ENCODE measurements around the gene CELF2.
"Not testable (repeated sequence)": the region's sequence is repeated elsewhere in the genome, so short reads cannot be mapped to it uniquely, and the experiment has no call there.

CELF2 gene

DNA sequence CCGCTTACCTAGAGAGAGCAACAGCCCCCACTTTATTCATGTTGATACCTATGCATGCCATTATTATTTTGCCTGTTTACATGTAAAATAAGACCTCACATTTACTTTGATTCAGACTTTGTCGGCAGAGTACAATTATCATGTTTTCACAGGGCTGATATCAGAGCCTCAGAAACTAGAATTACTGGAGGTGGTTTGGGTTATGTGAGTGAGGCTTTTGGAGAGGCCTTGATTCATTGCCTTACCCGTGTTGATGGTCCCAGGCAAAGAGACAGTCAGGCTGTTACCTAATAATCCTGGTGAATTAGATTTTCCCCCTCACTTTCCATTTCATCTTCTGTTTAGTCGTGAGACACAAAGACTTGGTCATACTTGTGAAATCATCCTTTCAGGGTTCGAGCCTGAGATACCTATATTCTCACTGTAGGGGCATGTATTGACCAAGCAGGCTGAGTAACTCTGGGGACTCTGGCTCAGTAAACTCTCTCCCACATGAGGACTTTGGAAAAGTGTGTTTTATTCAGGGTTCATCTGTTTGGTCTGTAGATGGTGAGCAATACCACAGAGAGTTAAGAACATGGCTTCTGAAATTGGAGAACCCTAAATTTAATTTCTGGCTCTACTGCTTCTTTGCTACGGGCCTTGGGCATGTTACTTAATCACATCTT lies 150.9 kb downstream of the CELF2 start:
- no peak for DNase-seq (ENCODE audit: low read depth in 1 of 2, low spot score in 1 of 2)

DNA sequence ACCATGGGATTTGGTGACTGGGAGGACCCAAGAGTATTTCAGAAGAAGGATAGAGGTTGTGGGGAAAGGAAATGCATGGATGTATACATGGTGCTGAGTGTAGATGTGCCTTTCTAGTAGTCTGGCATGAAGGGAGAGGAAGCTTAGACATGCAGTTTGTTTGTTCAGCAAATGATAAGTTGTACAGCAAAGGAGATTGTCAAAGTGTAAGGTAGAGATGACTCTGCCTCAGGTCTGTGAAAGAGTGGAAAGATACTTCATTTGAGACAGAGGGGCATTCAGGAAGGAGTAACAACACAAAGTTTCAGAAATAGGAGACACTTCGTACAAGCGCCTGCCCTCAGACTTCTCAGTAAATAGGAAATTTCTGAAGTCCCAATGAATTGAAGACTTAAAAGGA lies 152.3 kb downstream of the CELF2 start:
- DNase-seq (ENCODE audit: low read depth in 1 of 2, low spot score in 1 of 2) = no peak

DNA sequence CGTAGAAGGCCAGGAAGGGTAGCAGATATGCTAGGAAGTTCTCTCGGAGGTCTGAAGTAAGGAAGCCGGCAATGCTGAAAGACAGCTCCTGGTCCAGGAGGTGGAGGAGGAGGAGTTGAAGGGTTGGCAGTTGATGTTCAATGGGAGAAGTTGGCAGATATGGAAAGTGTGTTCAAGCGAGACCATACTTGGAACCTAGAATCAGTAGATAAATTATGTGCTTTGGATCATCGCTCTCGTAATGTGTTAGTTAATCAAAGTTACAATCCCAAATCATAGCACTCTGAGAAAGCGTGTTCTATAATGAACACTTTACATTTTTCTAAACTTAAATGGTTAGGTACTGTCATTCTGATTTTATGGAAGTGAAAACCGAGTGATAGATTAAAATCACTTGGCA lies 152.9 kb downstream of the CELF2 start:
- DNase-seq (ENCODE audit: low read depth in 1 of 2, low spot score in 1 of 2) = no peak

DNA sequence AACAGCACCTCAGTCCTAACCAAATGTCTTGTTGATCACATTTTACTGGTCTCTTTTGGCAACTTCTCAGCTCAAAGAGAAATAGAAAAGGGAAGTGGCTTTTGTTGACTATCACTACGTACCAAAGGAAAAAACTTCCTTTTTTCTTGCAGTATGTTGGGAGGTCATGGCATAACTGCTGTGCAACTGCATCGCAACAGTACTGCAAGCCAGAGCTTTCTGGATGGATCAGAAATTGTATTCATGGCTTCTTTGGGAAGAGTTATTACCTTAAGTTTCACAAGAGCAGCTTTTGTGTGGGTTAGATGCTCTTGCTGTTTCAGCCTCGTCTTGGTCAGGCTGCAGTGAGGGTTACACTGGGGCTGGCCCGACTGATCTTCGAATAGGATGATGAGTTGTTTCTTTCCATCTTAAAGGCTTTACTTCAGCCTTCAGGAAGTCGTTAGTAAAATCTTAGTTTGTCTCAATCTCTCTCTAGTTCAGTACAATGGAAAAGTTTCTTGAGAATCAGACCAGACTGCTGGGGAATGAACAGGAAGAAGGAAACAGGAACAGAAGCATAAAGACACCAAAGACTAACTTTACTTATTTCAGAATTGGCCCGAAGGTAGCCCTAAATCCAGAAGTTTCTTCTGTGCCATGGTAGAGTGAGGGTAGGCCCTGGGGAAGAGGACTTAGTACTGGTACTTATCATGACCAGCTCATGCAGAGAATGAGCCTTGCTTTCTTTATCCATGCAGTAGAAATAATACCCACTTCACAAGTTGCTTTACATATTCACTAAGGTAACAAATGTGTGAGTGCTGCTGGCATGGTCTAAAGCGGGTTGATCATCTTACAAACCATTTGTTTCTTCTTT lies 153.6 kb downstream of the CELF2 start:
- no peak for DNase-seq (ENCODE audit: low read depth in 1 of 2, low spot score in 1 of 2)

DNA sequence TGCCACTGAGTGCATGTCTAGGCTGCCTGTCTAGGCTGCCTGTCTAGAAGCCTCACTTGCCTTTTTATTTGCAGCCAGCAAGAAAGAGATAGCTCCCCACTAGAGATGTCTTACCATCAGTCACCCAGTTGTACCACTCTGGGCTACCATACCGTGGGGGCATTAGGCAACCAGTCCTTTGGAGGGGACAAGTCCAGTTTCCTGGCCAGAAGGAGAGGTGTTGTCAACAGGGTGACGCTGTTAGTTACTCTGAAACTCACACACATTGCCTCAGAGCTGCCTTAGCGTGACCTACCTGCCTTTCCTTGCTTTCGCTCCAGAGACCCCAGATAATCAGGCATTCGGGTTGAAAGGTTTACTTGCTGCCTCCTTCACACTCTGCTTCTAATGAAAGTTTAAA lies 155.4 kb downstream of the CELF2 start:
- DNase-seq (ENCODE audit: low read depth in 1 of 2, low spot score in 1 of 2) = no peak

DNA sequence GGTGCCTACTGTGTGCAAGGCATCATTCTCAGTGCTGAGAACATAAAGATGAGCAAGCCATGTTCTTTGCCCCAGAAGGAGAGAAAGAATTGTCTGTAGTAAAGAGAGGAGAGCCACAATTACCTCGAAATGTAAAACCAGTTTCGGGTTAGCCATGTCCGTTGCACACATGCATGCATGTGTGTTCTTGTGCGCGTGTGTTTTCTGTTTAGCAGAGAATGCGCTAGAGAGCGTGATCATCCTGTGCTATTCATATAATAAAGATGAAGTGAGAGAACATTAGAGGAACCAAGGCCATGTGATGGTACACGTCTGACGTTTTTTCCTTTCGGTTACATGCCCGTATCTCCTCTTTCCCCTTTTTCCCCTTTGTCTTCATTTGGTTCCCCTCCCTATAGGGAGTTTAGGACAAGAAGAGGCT lies 158.2 kb downstream of the CELF2 start:
- no peak for DNase-seq (ENCODE audit: low read depth in 1 of 2, low spot score in 1 of 2)

DNA sequence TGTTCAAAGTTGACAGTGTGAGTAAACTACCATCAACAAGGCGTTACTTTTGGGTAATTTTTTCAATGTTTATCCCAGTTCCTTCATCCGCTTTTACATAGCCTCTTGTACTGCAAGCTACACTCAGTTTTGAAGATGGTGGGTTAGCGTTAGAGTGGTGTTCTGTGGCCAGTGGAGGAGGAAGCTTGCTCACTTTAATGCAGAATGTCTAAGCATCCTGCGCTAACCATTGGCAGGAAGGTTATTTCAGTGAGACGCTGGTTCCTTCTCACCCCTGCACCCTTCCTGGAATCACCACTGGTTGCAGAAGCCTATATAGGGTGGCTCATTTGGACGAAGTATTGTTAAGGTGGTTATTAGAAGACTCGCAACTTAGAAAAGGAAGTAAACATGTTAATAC lies 159.1 kb downstream of the CELF2 start:
- DNase-seq (ENCODE audit: low read depth in 1 of 2, low spot score in 1 of 2) = no peak

DNA sequence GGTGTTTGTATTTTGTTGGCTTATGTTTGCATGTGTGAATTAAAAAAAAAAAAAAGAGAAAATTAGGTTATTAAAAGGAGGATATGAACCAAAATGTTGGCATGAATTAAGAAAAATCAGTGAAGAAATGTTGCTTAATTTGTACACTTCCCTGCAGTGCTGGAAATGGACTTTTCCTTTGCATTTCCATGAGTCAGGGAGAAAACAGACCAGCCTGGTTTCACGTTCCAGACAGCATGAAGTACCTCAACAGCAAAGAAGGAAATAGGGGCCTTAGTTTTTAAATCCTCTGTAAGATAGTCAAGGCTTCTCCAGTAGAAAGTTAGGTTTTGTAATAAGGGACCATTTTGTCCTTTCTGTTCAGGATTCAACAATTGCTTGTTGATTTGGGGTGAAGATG lies 159.7 kb downstream of the CELF2 start:
- no peak for DNase-seq (ENCODE audit: low read depth in 1 of 2, low spot score in 1 of 2)

DNA sequence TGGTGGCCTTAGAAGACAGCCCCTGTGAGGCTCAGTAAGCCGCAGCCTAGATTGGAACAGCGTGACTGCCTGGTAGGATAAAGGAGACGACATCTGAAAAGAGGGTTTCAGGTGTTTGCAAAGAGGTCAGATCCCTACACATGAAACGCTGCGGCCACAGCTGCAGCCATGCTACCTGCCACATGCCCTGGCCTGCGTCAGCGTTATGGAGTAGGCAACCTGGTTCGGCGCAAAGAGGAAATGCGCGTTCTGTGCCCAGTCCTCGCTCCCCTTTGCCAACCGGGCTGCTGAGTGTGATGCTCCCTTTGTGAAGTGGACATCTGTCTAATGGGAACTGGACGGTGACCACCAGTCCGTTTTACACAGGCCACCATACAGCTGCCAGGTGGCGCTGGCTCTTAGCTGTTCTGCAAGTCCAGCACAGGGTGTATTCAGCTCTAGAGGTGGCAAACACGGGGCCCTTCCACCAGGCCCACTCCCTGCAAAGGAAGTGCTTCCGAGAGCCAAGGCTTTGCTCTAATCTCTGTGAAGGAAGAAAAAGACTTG lies 160.3 kb downstream of the CELF2 start:
- DNase-seq (ENCODE audit: low read depth in 1 of 2, low spot score in 1 of 2) = no peak

DNA sequence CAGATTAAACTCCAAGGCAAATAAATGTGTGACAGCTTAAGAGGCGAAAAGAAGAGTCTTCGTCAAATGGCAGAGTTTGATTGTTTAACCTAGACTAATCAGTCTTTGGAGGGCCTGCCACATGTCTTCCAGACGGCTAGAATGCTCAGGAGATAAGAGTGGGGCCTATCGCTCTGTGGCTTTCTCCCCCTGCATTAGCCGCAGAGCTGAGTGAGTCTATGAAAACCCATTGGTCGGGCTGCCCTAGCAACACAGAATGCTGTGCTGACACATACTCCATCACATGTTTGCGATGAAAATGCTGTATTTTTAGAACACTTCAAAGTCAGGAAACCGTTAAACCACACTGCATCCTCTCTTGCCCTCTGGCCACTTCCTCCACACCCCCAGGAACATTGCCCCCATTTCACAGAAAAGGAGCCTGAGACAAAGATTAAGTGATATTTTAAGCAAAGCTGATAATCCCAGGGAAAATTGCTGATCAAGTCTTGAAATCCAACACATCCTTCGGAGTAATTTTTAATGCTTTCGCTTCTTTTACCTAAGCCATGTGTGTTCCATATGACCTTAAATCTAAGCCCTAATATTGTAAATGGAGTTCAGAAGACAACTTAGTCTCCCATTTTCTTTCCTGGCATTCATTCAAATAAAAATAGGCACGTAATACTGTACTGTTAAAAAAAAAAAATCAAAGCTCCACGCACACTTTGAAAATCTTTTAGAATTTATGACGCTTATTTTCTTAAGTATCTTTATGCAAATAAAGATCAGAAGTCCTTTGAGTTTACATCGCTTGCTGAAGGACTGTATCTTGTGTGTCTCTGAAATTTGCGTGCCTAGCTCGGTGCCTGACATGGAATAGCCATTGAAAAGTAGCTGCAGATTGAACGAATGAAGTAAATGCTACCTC lies 161.2 kb downstream of the CELF2 start:
- peak; percentile 45 to 75 for DNase-seq (ENCODE audit: low read depth in 1 of 2, low spot score in 1 of 2)

DNA sequence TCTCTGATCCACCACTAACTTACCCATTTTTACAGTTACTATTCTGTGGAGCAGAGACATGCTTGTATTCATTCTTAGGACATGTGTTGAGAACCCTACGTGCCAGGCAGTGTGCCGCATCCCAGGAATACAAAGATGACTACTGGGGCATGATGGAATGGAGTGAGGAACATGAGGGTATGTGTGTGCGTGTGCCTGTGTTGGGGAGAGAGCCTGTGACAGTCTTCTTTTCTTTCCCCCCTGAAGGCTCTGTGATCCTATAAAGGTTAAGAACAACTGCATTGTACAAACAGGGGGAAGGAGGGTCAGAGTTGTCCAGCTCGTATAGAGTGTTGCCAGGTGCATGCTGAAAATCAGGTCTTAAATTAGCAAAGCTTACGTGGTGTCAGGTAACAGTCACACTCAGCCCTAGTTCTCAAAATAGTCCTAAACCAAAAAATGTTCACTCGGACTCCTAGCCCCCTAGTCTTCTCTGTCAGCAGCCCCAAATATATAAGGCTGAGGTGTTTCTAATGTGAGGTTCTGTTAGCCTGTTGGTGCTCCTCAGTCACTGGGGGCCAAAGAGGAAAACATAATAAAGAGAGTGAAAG lies 161.9 kb downstream of the CELF2 start:
- no peak for DNase-seq (ENCODE audit: low read depth in 1 of 2, low spot score in 1 of 2)

DNA sequence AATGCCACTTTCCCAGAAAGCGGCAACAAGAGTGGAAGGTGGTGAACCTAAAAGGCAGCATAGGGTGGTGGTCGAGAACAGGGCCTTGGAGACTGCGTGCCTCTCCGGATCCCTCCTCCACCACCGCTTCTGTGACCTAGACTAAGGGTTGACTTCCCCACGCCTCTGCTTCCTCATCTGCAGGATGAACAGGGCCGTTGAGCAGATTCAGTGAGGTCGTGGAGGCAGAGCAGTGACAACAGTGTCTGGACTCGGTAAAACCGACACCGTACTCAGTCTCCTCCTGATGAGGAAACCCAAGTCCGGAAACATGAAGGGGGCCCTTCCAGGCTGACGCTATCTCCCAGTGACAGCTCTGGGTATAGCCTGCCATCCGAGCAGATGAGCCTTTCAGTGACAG lies 162.6 kb downstream of the CELF2 start:
- DNase-seq (ENCODE audit: low read depth in 1 of 2, low spot score in 1 of 2) = peak in 1 of 2 donors; percentile 47

DNA sequence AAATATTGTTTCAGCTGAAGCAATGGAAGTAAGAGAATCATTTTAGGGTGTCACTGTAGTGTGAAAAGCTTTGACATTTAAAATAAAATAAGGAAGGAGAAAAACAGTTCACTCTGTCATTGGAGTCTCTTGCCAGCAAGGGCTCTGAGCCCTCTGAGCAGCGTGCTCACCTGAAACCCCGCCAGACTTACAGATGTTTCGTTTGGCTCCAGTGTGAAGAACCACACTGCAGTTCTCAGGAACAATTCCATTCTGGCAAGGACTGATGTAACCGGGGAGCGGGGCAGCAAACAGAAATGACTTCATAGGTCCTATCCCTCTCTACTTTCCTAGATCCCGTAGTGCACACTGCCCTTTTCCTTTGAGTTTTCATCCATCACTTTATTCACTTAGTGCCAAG lies 164.3 kb downstream of the CELF2 start:
- DNase-seq (ENCODE audit: low read depth in 1 of 2, low spot score in 1 of 2) = no peak

DNA sequence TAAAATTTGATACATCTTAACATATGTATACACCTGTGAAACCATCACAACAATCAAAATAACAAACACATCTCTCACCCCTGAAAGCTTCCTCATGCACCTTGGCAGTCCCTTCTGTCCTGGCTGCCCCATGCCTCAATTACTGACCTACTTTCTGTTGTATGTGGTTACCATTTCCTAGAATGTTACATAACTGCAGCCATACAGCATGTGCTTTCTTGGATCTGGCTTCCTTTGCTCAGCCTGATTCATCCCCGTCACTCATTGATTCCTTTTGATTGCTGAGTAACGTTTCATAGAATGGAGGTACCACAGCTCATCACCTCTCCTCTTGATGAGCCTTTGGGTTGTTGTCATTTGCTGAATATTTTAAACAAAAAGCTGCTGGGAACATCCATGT lies 165.3 kb downstream of the CELF2 start:
- DNase-seq (ENCODE audit: low read depth in 1 of 2, low spot score in 1 of 2) = no peak

DNA sequence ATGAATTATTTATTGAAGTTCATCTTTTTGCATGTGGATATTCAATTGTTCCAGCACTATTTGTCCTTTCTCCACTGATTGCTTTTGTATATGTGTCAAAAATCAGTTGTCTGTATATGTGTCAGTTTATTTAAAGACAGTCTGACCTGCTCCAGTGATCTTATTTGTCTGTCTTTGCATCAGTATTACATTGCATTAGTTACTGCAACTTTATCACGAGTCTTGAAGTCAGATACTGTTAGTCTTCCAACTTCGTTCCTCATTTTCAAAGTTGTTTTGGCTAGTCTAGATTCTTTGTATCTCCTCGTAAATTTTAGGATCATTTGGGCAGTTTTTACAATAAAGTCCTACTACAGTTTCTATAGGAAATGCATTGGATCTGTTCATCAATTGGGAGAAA lies 166.4 kb downstream of the CELF2 start:
- DNase-seq (ENCODE audit: low read depth in 1 of 2, low spot score in 1 of 2) = no peak

DNA sequence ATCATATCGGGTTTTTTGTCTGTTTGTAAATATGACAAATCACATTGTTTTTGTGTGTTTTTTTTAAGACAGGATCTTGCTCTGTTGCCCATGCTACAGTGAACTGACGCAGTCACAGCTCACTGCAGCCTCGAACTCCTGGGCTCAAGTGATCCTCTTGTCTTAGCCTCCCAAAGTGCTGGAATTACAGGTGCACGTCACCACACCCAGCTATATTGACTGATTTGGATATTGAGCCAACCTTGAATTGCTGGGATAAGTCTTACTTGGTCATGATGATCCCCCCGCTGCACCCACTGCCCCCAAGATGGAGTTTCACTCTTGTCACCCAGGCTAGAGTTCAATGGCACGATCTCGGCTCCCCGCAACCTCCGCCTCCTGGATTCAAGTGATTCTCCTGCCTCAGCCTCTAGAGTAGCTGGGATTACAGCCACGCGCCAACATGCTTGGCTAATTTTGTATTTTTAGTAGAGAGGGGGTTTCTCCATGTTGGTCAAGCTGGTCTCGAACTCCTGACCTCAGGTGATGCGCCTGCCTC lies 167.5 kb downstream of the CELF2 start:
- not testable (repeated sequence) for DNase-seq (ENCODE audit: low read depth in 1 of 2, low spot score in 1 of 2)

DNA sequence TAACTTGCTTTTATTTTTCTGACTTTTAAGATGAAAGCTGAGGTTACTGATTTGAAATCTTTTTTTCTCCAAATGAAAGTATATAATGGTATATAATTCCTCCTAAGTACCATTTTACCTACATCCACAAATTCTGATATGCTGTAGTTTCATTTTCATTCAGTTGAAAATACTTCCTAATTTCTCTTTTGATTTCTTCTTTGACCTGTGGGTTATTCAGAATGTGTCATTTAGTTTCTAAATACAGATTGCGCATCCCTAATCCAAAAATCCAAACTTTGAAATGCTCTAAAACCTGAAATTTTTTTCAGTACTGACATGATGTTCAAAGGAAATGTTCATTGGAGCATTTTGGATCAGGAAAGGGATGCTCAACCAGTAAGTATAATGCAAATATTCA lies 168.7 kb downstream of the CELF2 start:
- no peak for DNase-seq (ENCODE audit: low read depth in 1 of 2, low spot score in 1 of 2)

DNA sequence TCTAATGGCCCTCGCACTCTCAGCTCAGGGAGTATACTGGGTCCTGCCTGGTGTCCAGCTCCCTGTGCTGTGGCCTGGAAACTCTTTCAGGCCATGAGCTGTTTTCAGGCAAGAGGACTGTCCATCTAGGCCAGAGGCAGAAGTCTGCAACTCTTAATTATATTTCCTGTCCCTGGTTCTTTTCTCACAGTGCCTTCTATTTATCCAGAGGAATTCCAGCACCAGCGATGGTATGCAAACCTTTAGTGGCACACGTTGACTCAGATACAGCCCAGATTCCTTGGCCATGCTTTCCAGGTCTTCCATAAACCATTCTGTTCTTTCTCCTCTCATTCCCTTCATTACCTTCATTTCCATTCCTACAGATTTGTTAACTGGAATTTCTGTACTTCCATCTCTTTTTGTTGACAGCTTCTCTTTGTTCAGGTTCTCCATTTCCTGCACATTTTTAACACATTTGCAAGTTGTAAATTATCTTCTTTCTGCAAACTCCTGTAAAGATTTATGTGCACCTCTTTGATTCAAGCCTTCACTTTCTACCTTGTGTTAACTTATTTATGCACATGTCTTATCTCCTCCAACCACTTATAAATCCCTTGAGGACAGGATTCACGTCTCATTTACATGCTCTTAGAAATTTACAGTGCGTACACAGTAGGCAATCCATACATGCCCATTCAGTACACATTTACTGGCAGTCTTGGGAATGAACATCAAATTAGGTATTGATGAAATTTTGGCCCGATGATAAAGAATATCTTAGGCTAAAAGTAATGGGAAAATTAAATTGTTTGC lies 172.1 kb downstream of the CELF2 start:
- no peak for DNase-seq (ENCODE audit: low read depth in 1 of 2, low spot score in 1 of 2)

DNA sequence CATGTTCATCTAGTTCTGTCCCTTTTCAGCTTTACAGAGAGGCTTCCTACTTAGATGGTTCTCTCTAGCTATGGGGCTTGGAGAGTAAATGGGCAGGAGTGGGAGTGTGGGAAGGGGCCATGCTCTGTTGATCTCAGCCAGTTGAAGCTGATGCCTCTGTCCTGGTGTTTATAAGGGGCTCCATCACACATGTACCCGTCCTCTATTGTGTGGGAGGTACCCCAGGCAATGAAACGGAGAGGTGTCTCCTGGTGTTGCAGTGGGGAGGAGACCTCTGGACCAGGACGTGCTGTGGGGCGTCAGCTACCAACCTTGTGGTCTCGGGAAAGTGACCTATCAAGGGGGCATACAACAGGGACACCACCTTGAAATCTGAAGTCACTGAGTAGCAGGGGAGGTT lies 173.5 kb downstream of the CELF2 start:
- no peak for DNase-seq (ENCODE audit: low read depth in 1 of 2, low spot score in 1 of 2)

DNA sequence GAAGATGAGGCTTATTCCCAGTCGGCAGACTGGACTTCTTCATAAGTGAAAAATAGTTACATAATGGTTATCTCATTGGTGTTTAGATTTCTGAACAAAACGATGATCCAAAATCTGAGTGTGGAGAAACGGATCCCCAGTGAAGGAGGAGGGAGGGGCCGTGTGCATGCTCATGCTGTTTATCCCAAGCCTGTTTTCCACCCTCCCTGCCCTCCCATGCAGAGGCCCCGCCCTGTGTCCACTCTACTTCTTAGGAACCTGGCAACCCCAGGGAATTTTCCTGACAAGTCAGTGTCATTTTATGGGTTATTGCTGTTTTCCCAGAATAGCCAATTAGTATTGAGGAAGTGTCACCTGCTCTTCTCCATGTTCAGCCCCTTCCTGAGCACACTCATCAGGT lies 174.0 kb downstream of the CELF2 start:
- no peak for DNase-seq (ENCODE audit: low read depth in 1 of 2, low spot score in 1 of 2)

All from activated T-helper 1 cell treated with anti-CD3 and anti-CD28 coated beads, Interleukin-2, amount 50 U/mL, for 16 hours (primary cell).